Urothelium cell line (cell line): ENCODE data around the gene APBA3.
A peak's percentile ranks its signal among the peaks of the same experiment; 100 is the strongest.

Source experiments
- DNase-seq: peaks from one replicate; pipeline ENCODE4 v3.0.0; 2011; ENCODE audit warnings: low spot score, mixed read lengths
- FAIRE-seq: peaks from 2 replicates; lab custom pipeline; 2011; peaks lifted over from hg19 to GRCh38; lab: Jason Lieb, UNC

APBA3 gene, protein sequence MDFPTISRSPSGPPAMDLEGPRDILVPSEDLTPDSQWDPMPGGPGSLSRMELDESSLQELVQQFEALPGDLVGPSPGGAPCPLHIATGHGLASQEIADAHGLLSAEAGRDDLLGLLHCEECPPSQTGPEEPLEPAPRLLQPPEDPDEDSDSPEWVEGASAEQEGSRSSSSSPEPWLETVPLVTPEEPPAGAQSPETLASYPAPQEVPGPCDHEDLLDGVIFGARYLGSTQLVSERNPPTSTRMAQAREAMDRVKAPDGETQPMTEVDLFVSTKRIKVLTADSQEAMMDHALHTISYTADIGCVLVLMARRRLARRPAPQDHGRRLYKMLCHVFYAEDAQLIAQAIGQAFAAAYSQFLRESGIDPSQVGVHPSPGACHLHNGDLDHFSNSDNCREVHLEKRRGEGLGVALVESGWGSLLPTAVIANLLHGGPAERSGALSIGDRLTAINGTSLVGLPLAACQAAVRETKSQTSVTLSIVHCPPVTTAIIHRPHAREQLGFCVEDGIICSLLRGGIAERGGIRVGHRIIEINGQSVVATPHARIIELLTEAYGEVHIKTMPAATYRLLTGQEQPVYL

DNA sequence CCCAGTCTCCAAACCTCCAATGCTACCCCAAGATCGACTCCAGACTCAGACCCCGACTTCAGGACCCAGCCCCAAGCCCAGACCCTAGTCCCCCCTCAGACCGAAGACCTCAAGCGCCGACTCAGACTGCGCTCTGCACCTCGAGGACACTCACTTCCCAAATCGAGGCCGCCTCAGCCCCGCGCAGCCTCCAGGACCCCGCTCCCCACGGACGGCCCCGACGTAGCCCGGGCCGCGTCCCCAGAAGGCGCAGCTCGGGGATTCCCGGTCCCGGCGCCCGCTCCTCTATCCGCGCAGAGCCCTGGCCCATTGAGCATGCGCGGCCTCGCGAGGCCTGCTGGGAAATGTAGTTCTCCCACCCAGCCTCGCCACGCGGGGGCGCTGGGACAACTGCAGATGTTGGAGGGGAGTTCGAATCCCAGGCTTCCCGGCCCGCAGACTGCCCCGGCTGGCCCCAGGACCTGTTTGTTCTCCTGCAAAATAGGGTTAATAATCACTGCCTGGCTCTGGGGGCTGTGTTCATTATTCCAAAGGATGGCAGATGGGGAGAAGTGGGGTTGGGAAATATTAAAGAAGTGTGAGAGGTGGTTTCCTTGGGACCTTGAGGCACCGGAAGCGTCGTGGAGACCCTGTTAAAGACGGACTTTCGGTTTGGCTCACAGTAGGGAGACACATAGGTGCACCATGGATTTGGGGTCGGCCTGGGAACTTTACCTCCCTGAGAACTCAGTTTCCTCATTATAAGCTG lies at the start of gene APBA3:
APBA3 (minus strand) TSS at position 311 of the 748 bp plus-strand sequence. CDS start 1,428 bp downstream, outside the sequence.
- DNase-seq (peak; percentile 88), FAIRE-seq (no peak)

DNA sequence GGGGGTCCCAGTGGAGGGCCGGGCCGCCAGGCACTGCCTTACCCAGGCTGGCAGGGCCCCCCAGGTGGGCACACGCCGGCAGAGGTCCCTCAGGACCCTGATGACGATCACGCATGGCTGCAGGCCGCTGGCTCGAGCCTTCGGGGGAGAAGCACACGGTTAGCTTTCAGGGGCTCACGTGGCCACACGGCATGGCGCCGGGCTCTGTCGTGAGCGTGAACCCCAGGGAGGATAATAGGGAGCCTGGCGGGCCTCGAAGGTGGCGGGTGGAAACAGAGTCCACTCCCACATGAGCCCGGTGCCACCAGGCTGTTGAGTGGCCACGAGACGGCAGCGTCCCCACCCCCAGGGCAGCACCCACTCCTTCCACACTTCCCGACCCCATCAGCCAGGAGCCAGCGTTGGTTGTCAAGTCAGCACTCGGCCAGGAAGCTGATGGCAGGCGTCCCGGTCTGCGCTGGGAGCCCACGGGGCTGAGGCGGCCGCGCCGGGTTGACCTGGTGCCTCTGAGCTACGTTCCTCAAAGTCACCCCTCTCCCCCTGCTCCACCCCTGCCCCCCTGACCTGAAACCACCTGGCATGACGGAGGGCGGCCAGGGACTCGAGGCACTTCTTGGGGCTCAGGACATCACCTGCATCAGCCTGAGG lies 49.3 kb upstream of the APBA3 start:
- no peak for FAIRE-seq

DNA sequence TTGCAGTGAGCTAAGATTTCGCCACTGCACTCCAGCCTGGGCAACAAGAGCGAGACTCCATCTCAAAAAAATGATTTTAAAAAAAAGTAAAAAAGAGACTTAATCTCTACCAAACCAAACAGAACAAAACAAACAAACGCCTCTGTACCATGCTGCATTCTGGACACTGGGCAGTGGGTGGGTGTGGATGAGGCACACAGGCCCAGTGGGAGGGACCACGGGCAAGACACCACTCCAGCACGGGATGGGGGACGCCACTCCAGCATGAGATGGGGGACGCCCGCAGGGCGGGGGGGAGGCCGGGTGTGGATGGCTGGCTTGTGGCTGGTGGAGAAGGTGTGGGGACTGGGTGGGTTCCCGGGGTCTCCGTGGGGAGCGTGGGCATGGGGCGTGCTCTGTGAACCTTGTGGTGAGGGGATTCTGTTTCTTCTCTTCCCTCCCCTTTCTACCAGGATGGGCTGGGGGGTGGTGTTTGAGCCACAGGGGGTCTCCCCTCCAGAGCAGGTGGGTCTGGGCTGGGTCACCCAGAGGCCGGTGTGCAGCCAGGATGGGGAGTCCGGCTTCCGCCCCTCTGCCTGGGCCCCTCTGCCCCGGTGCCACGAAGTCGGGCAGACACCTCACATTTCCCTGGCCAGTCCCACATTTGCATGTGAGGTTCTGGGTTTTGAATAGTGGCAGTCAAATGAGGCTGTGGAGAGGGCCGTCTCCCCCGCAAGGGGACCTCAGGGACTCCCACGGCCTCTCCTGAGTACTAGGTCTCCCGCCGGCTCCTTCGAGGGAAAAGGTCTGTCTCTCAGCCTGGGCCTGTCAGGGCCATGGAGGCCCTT lies 48.6 kb upstream of the APBA3 start:
- DNase-seq (no peak), FAIRE-seq (no peak)

More for the DNA sequence above, 49.3 kb upstream of the APBA3 start:
- DNase-seq: no peak

DNA sequence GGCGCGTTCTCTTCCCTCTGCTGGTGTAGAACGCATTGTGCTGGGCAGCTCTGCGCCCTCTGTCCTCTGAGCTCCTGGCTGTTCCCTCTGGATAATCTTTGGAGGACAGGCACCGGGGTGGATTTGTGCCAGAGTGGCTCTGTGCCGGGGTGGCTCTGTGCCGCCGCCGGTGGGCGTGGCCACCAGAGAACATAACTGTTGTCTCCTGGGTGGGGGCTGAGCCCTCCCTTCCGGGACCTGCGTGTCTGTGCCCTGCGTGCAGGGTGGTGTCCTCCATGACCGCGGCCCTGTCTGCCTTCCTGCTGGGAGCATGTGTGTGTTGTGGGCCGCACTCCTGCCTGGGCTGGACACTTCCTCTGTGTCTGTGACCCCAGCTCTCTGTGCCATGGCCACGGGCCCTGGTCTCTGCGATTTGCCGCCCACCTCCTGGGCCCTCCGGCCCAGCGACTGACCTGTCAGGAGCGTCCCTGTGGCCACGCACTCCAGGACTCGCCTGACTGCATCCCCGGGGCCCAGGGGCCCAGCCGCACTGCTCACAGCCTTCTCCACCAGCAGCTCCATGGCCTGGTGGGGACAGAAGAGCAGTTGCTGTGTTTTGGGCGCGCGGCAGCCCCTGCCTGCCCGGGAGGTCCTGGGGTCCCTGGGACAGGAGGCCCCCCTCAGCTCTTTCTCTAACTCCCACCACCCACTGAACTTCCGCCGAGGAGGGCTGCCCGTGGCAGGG lies 47.1 kb upstream of the APBA3 start:
- DNase-seq: no peak
- FAIRE-seq: no peak

DNA sequence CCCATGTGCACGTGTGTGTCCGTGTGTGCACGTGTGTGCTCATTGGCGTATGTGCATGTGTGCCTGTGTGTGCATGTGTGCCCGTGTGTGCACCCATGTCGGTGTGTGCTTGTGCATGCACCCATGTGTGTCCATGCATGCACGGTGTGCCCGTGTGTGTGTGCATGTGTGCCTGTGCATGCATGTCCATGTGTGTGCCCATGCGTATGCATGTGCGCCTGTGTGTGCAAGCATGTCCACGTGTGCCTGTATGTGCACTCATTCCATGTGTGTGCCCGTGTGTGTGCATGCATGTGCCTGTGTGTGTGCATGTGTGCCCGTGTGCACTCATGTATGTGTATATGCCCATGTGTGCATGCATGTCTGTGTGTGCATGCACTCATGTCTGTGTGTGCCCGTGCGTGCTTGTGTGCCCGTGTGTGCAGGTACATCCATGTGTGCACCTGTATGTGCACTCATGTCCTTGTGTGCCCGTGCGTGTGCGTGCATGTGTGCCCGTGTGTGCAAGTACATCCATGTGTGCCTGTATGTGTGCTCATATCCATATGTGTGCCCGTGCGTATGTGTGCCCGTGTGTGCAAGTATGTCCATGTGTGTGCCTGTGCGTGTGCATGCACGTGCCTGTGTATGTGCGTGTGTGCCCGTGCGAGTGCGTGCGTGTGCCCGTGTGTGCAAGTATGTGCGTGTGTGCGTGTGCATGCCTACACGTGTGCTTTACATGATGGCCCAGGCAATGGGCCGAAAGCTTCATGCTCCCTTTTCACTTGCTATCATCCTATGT lies 46.3 kb upstream of the APBA3 start:
- FAIRE-seq (peak; percentile 95), DNase-seq (no peak)

DNA sequence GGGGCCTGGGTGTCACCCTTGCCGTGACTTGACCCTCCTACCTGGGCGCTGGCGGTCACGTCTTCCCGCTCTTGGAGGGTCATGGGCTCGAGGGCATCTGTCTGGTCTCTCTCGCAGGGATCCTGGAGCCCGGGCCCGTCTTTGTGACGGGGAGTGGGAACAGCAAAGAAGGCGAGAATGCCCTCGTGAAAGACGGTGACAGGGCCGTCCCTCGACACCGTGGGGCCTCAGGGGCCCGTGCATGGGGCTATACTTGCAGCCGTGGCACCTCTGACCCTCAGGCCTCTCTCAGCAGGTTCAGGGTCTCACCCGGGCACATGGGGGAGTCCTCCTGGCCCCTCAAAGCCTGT lies 45.6 kb upstream of the APBA3 start:
- DNase-seq (no peak), FAIRE-seq (no peak)

DNA sequence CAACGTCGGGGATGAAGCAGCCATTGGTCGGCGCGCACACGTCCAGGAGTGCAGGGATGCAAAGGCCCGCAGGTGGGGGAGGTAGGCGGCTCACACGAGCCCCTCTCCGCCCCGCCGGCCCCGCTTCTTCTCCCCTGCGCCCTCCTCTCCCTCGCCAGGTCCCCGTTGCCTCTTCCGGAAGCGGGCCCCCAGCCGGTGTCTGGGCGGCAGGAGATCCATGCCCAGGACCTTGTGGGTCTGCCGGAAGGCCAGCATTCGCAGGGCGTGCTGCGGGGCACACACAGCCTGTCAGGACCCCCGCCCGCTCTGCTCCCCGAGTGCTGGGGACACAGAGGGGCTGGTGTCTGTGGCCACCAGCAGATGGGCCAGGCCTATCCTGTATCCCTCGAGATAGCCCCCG lies 44.4 kb upstream of the APBA3 start:
- DNase-seq: no peak
- FAIRE-seq: no peak

DNA sequence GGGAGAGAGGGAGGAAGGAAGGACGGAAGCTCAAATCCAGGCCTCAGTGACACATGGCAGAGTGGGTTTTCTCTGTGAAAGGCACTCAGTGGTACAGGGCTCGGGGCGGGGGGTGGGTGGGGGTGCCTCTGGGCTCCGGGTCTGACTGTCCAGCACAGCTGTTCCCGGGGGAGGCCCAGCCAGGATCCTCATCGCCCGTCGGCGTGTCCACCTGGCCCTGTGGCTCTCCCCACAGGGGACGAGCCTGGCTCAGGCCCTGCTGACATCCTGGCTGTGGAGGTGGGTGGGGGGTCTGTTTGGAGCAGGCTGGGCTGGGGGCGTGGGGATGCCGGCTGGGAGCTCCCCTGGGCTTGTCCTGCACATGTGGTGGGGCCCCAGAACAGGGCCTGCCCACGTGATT lies 42.9 kb upstream of the APBA3 start:
- DNase-seq: no peak
- FAIRE-seq: no peak

DNA sequence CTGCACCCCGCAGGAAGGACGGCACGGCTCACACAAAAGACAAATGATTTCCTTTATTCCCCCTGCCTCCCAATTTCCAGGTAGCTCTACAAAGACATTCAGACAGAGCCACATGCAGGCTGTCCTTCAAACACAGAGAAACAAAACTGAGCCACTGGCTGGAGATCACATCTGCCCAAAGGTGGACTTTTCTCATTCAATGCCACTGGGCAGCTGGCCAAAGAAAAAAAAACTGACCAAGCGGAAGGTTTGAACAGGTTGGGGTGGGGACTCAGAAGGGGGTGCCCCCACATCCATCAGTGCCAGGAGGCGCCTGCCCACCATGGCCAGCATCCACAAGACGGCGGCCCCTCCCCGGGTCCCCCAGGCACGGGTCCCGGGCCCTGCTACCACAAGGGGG lies 42.5 kb upstream of the APBA3 start:
- DNase-seq (no peak), FAIRE-seq (no peak)

DNA sequence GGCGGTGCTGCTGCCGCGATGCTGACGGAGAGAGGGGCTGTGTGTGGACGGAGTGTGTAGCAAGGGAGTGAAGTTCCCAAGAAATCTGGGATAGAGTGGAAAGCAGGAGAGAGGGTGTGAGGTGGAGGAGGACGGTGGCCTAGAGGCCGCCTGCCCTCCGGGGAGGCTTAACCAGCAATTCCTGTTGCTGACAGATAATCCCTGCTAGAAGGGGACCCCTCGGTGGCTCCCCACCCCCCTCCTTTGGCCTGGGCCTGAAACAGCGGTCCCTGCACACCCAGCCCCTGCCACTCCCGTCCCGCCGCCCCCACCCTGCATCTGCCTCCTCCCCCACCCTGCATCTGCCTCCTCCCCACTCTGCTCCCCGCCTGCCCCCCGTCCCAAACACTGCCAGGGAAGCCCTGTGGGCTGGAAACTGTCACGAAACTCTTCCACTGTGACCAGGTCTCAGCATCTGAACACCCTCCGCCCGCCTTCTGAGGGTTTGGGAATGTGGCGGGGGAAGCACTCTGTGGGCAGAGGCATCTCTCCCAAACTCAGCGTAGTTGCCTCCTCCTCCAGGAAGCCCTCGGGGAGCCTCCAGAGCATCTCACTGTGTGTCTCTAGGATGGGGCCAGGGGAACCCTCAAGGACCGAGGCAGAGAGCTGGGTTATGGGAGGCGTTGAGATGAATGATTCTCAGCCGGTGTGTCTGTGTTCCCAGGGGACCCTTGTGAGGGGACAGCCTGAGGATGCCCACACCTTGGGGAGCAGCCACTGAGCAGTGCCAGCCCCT lies 41.8 kb upstream of the APBA3 start:
- FAIRE-seq: no peak

DNA sequence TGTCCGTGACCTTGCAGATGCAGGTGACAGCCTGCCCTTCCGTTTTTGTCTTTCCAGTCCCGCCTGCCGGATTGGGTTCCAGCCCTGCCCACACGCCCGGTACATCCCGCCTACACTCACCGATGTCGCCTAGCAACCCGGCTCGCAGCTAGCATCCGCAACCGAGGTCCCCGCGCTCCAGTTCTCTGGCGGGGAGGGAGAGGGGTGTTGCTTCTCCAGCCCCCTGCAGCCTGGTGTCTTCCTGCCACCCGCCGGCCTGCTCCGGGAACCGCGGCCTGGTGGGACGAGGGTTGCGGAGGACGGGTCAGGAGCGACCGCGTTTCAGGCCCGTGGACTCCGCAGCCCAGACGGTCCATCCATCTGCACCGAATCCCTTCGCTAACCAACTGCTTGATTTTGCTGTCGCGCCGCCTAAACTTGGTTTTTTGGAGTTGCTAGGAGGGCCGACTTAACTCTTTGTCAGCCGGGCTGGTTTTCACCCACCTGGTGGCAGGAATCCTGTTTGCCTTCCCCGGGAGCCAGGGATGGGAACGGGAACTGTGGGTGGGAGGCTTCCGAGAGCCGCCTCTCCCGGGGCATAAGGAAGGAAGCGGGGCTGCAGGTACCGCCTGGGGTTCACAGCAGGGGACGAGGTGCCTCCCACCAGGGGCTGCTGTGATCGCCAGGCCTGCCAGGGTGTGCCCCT lies 40.1 kb upstream of the APBA3 start:
- FAIRE-seq (no peak), DNase-seq (peak; percentile 47)

More for the DNA sequence above, 41.8 kb upstream of the APBA3 start:
- no peak for DNase-seq

DNA sequence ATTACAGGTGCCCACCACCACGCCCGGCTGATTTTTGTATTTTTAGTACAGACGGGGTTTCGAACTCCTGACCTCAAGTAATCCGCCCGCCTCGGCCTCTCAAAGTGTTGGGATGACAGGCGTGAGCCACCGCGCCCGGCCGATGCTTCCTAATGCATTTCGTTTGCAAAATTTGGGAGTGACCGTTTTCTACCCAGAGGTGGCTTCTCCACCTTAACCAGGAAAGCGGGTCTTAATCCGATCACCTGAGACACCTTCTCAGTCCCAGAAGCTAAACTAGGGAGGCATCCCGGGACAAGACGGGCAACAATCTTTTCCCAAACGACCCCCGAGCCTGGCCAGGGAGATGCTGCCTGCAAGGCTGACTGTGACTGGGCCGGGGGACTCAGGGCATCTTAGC lies 39.5 kb upstream of the APBA3 start:
- FAIRE-seq (no peak), DNase-seq (no peak)

DNA sequence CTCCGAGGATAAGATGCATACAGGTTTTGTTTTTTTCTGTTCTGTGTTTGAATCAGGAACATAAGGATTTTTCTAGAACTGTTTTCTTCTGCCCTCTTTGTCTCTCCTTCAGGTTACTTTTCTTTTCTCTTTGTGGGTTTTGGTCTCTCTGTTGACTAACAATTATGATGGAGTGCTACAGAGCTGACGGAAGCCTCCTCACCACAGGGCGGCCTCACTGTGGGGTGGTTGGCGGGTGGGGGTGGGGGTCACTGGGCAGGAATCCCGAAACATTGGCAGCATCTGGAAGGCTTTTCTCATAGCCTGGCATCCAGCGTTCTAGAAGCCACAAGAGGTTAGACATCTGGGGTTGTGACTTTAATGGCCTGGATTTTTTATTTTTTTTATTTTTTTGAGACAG lies 36.6 kb upstream of the APBA3 start:
- no peak for DNase-seq
- no peak for FAIRE-seq

DNA sequence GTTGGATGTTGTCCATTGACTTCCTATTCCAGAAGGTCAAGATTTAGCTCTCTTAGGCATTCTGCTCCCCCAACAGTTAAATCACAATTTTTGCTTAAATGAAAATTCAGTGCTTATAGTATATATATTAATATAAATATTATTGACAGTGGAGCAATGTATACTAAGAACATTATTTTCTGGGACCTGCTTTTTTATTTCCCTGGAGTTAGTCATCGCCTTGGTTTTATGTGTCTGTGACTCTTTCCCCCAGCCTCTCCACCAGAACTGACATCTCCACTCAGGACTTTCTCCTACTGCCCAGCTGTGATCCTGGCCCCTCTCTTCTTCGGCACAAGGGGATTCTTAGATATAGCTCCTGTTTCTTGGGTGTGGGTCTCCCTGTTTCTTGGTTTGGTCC lies 34.9 kb upstream of the APBA3 start:
- DNase-seq: no peak
- no peak for FAIRE-seq

DNA sequence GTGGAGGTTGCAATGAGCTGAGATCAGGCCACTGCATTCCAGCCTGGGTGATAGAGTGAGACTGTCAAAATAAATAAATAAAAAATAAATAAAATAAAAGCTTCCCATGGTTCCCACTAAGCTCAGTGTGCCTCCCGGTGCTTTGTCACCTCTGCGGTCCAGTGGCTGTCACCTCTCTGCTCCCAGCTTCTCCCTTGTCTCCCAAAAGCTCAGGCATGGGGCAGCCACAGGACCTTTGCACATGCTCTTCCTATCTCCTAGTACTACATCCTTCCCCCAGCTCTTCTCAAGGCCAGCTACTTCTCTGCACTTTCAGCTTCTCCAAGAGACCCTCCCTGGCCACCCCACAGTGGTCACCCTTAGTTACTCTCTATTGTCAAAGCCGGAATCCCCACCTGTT lies 32.3 kb upstream of the APBA3 start:
- no peak for FAIRE-seq
- DNase-seq: no peak

DNA sequence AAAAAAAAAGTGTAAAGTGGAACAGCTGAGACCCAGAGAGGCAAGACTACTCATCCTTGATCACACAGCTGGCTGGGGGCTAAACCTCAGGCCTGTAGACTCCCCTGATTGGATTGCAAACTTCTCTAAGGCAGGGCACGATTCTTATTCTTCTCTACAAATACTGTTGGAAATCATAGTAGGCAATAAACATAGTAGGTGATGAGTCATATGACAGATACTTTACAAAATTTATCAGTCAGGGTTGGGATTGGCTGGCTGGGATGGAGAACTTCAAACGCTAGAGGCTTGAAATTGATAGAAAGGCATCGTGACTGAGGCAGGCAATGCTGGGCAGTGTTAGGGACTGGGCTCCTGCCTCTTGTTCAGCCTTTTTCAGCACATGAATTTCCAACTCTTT lies 30.6 kb upstream of the APBA3 start:
- no peak for FAIRE-seq
- DNase-seq: no peak

DNA sequence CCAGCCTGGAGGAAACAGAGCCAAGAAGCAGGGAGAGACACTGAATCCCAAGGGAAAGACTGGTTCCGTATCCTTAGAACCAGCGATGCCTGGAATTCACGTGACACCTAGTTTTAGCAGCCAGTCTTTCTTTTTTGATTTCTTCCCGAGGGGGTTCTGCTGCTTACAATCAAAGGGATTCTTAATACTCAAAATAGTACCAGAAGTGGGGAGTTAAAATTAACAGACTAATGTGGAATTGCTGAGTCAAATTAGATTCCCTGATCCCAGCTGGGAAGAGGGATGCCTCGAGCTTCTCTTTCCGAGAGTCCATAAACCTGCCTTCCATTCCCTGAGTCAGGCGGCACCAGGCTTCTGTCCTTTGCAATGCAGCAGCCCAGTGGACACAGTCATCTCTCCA lies 29.4 kb upstream of the APBA3 start:
- no peak for FAIRE-seq

DNA sequence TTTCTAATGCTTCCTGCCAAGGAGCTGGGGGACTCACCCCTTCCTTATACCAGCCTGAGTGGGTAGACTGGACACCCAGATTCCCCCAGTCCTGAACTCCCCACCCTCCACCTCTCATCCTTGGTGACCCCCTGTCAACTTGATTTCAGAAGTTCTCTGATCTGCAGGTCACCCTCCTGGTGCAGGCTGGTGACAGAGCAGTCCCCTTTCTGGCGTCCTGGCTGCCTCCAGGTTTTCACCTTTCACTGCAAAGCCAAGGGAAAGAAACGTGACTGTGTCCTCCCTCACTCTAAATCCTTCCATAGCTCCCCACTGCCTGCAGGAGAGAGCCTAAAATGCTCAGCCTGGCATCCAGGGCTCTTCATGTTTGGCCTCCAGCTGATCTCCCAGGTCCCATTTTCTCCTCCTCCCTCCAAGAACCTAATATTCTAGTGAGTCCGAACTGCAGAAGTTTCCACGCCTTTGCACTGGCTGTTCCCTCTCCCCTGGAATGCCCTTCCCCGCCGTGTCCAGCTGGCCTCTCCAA lies 28.8 kb upstream of the APBA3 start:
- no peak for DNase-seq
- no peak for FAIRE-seq

More for the DNA sequence above, 29.4 kb upstream of the APBA3 start:
- DNase-seq: no peak
